Stimulated activated CD4-positive, alpha-beta T cell treated with anti-CD3 and anti-CD28 coated beads, Interleukin-12 subunit alpha, Interleukin-12 subunit beta, amount 100 ng/mL, for 4 hours (primary cell): Measurements from ENCODE around the gene BICDL2.
A peak's percentile ranks its signal among the peaks of the same experiment; 100 is the strongest.

Experiments used
- DNase-seq: peaks from one replicate; pipeline ENCODE4 v3.0.0-alpha.2; 2020

The BICDL2 gene

GRCh38 chr16:3007059-3007956 lies 29.4 kb downstream of the BICDL2 start:
- DNase-seq, result no peak

GRCh38 chr16:3004781-3005284 lies 31.9 kb downstream of the BICDL2 start:
- no peak for DNase-seq

DNA sequence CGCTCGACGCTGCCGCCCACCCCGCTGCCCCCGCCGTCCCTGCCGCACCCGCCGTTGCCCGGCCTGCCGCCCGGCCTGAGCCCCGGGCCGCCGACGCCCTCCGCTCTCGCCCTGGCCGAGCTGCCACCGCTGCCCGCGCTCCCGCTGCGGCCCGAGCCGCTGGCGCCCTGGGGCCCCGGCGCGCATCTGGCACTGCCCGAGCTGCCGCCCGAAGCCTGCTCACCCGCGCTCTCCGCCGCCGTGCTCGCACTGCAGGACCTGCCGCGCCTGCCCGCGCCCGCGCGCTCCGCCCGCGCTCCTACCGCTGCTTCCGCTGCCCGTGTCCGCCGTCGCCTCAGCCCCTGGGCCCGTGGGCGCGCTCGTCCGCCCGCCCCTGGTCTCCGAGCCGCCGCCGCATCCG lies 32.4 kb downstream of the BICDL2 start:
- no peak for DNase-seq

DNA sequence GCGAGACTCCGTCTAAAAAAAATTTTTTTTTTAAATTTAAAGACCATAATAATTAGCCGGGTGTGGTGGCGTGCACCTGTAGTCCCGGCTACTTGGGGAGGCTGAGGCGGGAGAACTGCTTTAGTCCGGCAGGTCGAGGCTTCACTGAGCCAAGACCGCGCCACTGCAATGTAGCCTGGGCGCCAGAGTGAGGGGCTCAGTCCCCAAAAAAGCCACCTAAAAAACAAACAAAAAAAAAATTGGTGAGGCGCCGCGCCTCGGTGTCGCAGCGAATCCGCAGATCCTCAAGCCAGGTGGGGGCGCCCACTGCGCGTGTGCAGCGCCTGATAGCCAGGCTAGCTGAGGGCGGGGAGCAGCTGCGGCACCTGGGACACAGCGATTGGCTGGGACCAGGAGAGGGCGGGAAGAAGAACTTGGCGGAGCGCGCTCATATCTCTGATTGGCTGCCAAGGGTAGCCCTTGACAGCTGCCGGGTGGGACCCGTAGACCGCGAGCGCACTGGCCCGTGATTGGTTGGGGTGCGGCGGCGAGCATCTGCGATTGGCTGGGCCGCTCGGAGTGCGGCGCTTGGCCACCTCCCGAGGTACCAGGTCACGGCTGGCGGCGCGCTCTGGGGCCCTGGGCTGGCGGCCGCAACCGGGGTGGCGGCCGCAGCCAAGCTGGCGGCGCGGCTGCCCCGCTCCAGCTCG lies 33.0 kb downstream of the BICDL2 start:
- peak; percentile 91 for DNase-seq

- DNase-seq, result no peak
Measured at GRCh38 chr16:3001316-3001715, 35.4 kb downstream of the BICDL2 start.

DNA sequence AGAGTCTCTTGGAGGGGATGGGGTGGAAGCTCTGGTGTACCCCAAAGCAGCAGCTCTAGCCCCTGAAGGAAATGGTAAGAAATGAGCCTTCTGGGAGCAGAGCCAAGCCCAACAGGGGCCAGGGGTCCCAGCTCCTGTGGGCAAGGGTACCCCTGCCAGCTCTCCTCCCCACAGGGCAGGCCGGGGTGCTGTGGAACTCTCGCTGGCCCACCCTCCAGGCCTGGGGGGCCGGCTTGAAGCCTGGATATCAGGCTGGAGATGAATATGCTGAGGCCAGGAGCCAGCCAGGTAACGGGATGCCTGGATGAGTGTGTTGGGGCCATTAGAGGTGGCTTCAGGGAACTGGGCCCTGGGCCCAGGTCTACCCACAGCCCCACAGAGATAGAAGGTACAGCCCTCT lies 36.2 kb downstream of the BICDL2 start:
- no peak for DNase-seq

DNA sequence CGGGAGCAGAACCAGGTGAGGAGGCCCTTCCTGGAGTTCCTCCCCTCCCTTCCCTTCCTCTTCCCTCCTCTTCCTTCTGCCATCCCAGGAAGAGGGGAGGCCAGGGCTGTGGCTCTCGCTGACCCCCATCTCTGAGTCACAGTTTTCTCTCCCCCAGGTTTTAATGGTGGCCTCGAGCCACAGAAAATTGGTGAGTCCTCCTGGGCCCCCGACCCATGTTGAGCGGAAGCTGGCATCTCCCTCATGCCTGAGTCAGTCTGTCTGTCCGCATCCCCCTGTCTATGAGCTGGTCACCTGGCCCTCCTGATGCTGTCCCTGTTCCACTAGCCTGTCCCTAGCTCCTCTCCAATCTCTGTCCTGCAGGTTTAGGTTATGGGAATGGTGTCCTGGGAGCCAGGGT lies 36.8 kb downstream of the BICDL2 start:
- DNase-seq, result no peak

DNA sequence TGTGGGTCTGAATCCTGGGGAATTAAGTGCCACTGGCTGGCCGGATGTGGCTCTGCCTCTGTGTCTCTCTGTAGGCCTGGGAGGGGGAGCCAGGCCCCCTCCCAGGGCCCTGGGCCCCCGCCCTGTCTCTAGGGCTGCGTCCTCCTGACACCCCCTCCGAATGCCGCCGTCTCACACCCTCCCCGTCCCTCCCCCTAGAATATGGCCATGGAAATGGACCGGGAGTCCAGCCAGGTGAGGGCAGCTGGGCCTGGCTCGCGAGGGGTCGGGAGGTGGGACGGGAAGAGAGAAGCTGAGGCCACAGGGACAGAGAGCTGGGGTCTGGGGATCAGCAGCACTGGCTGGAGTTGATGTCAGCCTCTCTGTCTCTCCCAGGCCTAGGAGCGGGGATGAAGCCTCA lies 40.4 kb downstream of the BICDL2 start:
- DNase-seq, result no peak

- no peak for DNase-seq
Measured at GRCh38 chr16:2992383-2993081, 44.2 kb downstream of the BICDL2 start.

DNA sequence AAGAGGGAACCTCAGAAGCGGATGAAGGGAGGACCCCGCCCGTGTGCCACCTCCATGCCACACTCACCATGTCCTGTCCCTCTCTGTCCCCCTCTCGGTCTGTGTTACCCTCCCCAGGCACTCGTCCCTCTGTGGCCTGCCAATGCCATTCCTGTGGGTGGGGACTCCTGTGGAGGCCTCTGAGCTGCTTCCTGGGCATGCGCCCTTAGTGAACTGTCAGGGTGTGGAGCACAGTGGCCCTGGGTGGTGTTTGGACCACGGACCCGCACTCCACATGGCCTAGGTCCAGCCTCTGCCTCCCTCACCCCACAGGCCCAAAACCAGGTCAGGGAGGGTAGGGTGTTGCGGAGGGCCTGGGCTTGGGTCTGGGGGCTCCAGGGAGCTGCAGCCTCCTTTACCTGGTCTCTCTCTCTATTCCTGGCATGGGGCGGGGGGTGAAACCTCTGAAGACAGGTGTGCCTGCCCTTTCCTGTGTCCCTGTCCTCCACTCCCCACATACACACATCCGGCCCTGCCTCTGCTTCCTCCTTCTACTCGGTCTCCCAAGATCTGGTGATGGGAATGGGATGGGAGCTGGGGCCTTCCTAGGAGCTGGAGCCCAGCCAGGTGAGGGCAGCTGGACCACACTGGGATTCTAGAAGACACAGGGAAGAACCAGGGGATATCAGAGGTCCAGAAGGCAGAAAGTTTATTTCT lies 45.0 kb downstream of the BICDL2 start:
- no peak for DNase-seq

- no peak for DNase-seq
Measured at GRCh38 chr16:2990891-2991290, 45.9 kb downstream of the BICDL2 start.

GRCh38 chr16:2988590-2989099 lies 48.1 kb downstream of the BICDL2 start:
- no peak for DNase-seq

- DNase-seq, result no peak
Measured at GRCh38 chr16:2987833-2988232, 48.9 kb downstream of the BICDL2 start.

GRCh38 chr16:2987286-2987685 lies 49.5 kb downstream of the BICDL2 start:
- DNase-seq, result no peak

DNA sequence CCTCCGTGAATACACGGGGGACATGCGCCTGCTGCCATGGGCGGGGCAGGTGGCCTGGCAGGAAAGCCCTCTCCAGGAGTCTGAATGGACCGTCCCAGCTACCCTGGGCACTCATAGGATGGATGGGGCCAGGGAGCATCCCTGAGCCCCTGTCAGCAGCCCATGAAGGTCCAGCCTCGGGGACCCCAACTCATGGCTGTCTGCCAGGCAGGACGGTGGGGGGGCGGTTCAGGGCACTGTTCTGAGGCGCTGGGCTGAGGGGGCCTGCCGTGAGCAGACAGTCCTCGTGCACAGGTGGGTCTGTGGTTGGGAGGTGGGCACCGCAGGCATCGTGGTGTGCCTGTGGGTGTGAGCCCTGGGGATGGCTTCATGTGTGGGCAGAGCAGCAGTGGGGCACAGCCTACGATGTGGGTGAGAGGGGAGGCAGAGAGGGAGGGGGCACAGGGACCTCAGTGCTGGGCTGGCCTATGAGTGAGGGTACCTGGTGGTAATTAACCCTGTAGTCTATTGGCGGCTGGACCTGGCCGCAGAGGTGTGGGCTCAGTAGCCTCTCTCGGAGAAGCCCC lies 50.0 kb downstream of the BICDL2 start:
- no peak for DNase-seq

GRCh38 chr16:2985893-2986355 lies 50.8 kb downstream of the BICDL2 start:
- DNase-seq, result no peak

DNA sequence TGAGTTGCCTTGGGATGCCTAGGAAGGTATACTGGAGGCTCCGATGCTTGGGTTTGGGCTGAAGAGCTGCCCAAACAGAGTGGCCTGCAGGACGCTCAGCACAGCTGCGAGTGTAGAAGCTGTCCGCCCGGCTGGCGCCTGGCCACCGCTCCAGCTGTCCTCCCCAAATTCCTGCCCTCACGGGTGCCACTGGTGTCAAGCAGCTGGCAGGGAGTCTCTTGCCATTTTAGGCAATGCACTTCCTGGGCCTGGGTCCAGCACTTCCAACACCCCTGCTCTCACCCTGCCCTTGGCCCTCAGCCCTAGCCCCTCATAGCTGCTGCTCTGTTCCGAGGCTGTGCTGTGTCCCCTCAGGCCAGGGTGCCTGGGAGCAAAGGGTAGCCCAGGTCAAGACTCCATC lies 51.3 kb downstream of the BICDL2 start:
- DNase-seq, result no peak

- peak; percentile 71 for DNase-seq
Measured at GRCh38 chr16:2983706-2984136, 53.0 kb downstream of the BICDL2 start.

DNA sequence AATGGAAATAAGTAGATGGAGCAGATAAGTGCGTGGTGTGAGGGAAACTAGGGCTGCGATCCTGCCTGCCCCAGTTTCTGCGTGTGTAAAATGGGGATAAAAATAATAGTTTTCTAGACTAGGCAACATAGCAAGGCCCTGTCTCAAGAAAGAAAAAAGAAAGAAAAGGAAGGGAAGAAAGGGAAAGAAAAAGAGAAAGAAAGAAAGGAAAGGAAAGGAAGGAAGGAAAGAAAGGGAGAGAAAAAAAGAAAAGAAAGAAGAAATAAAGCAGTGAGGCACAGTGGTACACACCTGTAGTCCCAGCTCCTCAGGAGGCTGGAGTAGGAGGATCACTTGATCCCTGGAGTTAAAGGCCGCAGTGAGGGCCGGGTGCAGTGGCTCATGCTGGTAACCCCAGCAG lies 54.3 kb downstream of the BICDL2 start:
- no peak for DNase-seq

- no peak for DNase-seq
Measured at GRCh38 chr16:2981899-2982250, 54.9 kb downstream of the BICDL2 start.

- DNase-seq, result no peak
Measured at GRCh38 chr16:2981177-2981898, 55.4 kb downstream of the BICDL2 start.
